HepG2 (cell line): ENCODE measurements around the gene UCHL3. TPM values are rescaled to one million over a fixed set of nuclear protein-coding genes. Genes with fewer than 3 reads are reported as not detected.

Experiments
- ARNTL ChIP-seq: sonication (generic); formaldehyde crosslinking; IDR thresholded peaks from 2 replicates; pipeline ENCODE4 v1.4.0; 2020; ENCODE audit warnings: mild to moderate bottlenecking, missing genetic modification reagents
- BCL6 ChIP-seq: IDR thresholded peaks from 2 replicates; pipeline ENCODE4 v1.6.1; 2016; ENCODE audit warnings: missing genetic modification reagents, missing compliant biosample characterization
- GPBP1L1 ChIP-seq: sonication (generic); formaldehyde crosslinking; IDR thresholded peaks from 2 replicates; pipeline ENCODE4 v1.5.0; 2020; ENCODE audit warnings: mild to moderate bottlenecking, missing genetic modification reagents
- HCFC1 ChIP-seq: fragments of 150-350 bp; IDR thresholded peaks from 2 replicates; pipeline ENCODE4 v1.6.1; 2014; ENCODE audit warnings: low read depth, low read length
- JUNB ChIP-seq: sonication (generic); formaldehyde crosslinking; IDR thresholded peaks from 2 replicates; pipeline ENCODE4 v1.8.0; 2022; ENCODE audit warnings: missing genetic modification reagents, mild to moderate bottlenecking, borderline replicate concordance
- KLF12 ChIP-seq: sonication (generic); formaldehyde crosslinking; IDR thresholded peaks from 2 replicates; pipeline ENCODE4 v1.4.0; 2020; ENCODE audit warnings: missing genetic modification reagents, borderline replicate concordance
- PAXIP1 ChIP-seq: sonication (generic); formaldehyde crosslinking; conservative IDR thresholded peaks from 2 replicates; pipeline ENCODE4 v1.4.0; 2020; ENCODE audit warnings: mild to moderate bottlenecking, missing genetic modification reagents, moderate library complexity
- ZNF136 ChIP-seq: sonication (generic); formaldehyde crosslinking; IDR thresholded peaks from 2 replicates; pipeline ENCODE4 v1.8.1; 2022; ENCODE audit warnings: low read depth, mild to moderate bottlenecking, moderate library complexity, missing genetic modification reagents
- ZNF20 ChIP-seq: sonication (generic); formaldehyde crosslinking; IDR thresholded peaks from 2 replicates; pipeline ENCODE4 v1.4.0; 2020; ENCODE audit warnings: mild to moderate bottlenecking, moderate library complexity, missing genetic modification reagents
- ZNF280D ChIP-seq: sonication (generic); formaldehyde crosslinking; IDR thresholded peaks from 2 replicates; pipeline ENCODE4 v1.5.1; 2020; ENCODE audit warnings: mild to moderate bottlenecking, missing genetic modification reagents
- ZNF362 ChIP-seq: sonication (generic); formaldehyde crosslinking; IDR thresholded peaks from 2 replicates; pipeline ENCODE4 v1.4.0; 2020; ENCODE audit warnings: missing genetic modification reagents, mild to moderate bottlenecking, borderline replicate concordance
- ZNF441 ChIP-seq: sonication (generic); formaldehyde crosslinking; IDR thresholded peaks from 2 replicates; pipeline ENCODE4 v1.7.0; 2021; ENCODE audit warnings: missing genetic modification reagents, borderline replicate concordance
- ZNF576 ChIP-seq: sonication (generic); formaldehyde crosslinking; IDR thresholded peaks from 2 replicates; pipeline ENCODE4 v1.4.0; 2020; ENCODE audit warnings: mild to moderate bottlenecking, missing genetic modification reagents
- ZNF598 ChIP-seq: sonication (generic); formaldehyde crosslinking; IDR thresholded peaks from 2 replicates; pipeline ENCODE4 v1.5.1; 2020; ENCODE audit warnings: mild to moderate bottlenecking, missing genetic modification reagents, borderline replicate concordance
- ZNF724P ChIP-seq: sonication (generic); formaldehyde crosslinking; IDR thresholded peaks from 2 replicates; pipeline ENCODE4 v1.8.0; 2022; ENCODE audit warnings: missing genetic modification reagents, borderline replicate concordance
- ZSCAN12 ChIP-seq: sonication (generic); formaldehyde crosslinking; IDR thresholded peaks from 2 replicates; pipeline ENCODE4 v1.9.0; 2021; ENCODE audit warnings: mild to moderate bottlenecking, missing genetic modification reagents
- ZSCAN20 ChIP-seq: sonication (generic); formaldehyde crosslinking; IDR thresholded peaks from 2 replicates; pipeline ENCODE4 v1.4.0; 2020; ENCODE audit warnings: missing genetic modification reagents, mild to moderate bottlenecking, borderline replicate concordance
- ZSCAN31 ChIP-seq: sonication (generic); formaldehyde crosslinking; IDR thresholded peaks from 2 replicates; pipeline ENCODE4 v1.5.0; 2020; ENCODE audit warnings: low read depth, mild to moderate bottlenecking, missing genetic modification reagents
- polyA plus RNA-seq, 8 experiments: library from polyadenylated mRNA; depleted of rRNA in 3 of 8; stranded (reverse) in 7 of 8; unstranded in 1 of 8; fragments of >200 nt; fragmentation: Illumina TruSeq in 4 of 8; extraction: Trizol in 4 of 8; gene quantifications; 2 replicates each; pipeline versions ENCODE4 v1.2.1 to v1.2.3, GENCODE V29; 2011 to 2016; ENCODE audit warnings: low read depth in 4 of 8, missing spikeins in 1 of 8, mixed read lengths in 1 of 8; ENCODE audit not compliant: insufficient read depth in 1 of 8
- total RNA-seq, 5 experiments: library from RNA; depleted of rRNA; stranded (reverse); fragments of >200 nt; fragmentation: Illumina TruSeq; extraction: Trizol; gene quantifications; 2 replicates each; pipeline ENCODE4 v1.2.3, GENCODE V29; 2016; ENCODE audit warnings: low read depth in 1 of 5

Gene UCHL3
- total and polyA plus RNA-seq, 2 of the 13 experiments (the other 11 are each of a cell fraction or from before 2014, with no cell fraction given), result 36.2 to 93.3 TPM

GRCh38 chr13:75537401-75538365 is 11.9 kb upstream of the UCHL3 start, which contains the start of gene COMMD6 (continued):
- TF ChIP-seq PAXIP1 (peak; percentile 31; the same call in 1 of the 2 replicates), ZNF724P (no peak), ZSCAN20 (no peak), ZNF280D (CRISPR knock-in tag) (no peak), BCL6 (CRISPR knock-in tag) (peak; percentile 64), KLF12 (CRISPR knock-in tag) (no peak), ZNF441 (CRISPR knock-in tag) (peak; percentile 47; the same call in 1 of the 2 replicates), ZSCAN12 (CRISPR knock-in tag) (no peak), ZNF362 (no peak), ZNF576 (CRISPR knock-in tag) (no peak), ZSCAN31 (CRISPR knock-in tag) (no peak), GPBP1L1 (CRISPR knock-in tag) (no peak), ZNF136 (no peak), JUNB (CRISPR knock-in tag) (no peak), ZNF20 (no peak), ZNF598 (0 out of 2 replicates have a peak, but pooled peaks have one; percentile 39), ARNTL (CRISPR knock-in tag) (0 out of 2 replicates have a peak, but pooled peaks have one; percentile 47), HCFC1 (no peak)
